B cell (primary cell): ENCODE results near the gene DNAJC7.

ENCODE experiments used
- EZH2 ChIP-seq: IDR thresholded peaks from 2 replicates; pipeline ENCODE4 v1.6.1; 2012; ENCODE audit warnings: borderline replicate concordance, low read depth, mild to moderate bottlenecking, moderate library complexity, low read length; ENCODE audit not compliant: insufficient read depth, poor library complexity, severe bottlenecking
- TF ChIP-seq, protein P1 (sequence below): fragments of 200-600 bp; IDR thresholded peaks from one replicate; pipeline ENCODE4 v1.8.0; 2022; ENCODE audit warnings: antibody characterized with exemption, mild to moderate bottlenecking

DNA sequence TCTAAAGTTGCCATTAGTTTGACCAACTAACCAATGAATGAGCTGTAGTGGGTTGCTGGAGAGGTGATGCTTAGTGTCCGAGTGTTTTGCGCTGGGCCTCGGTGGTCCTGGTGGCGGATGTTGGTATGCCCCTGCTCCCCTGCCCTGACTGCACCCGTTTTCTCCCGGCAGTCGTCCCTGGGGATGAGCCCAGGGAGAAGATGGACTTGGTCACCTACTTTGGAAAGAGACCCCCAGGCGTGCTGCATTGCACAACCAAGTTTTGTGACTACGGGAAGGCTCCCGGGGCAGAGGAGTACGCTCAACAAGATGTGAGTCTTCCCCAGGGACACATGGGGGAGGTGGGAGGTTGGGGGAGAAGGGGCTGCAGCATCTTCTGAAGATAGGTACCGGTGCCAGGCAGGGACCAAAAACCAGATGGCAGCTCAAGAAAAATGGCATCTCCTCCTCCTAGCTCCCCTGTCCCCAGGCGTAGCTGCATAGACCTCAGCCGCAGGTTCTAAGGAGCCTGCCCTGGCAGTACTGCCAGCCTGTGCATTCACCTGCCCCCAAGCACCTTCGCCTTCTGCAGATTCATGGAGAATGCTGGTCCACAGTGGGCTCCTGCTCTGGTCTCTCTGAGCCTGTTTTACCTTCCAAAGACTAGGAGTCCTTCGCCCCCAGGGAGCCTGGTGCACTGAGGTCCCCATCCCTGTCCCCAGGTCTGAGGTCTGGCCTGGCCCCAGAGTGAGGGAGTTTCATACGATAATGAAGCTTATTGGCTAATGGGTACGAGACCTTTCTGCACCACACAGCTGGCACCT lies 45.3 kb downstream of the DNAJC7 start:
- TF ChIP-seq, protein P1, sequence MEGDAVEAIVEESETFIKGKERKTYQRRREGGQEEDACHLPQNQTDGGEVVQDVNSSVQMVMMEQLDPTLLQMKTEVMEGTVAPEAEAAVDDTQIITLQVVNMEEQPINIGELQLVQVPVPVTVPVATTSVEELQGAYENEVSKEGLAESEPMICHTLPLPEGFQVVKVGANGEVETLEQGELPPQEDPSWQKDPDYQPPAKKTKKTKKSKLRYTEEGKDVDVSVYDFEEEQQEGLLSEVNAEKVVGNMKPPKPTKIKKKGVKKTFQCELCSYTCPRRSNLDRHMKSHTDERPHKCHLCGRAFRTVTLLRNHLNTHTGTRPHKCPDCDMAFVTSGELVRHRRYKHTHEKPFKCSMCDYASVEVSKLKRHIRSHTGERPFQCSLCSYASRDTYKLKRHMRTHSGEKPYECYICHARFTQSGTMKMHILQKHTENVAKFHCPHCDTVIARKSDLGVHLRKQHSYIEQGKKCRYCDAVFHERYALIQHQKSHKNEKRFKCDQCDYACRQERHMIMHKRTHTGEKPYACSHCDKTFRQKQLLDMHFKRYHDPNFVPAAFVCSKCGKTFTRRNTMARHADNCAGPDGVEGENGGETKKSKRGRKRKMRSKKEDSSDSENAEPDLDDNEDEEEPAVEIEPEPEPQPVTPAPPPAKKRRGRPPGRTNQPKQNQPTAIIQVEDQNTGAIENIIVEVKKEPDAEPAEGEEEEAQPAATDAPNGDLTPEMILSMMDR, result no peak
- TF ChIP-seq EZH2, result no peak
